Vagina (tissue), 2 donors: ENCODE data around the gene ARL6IP1.
"Not testable (repeated sequence)": the region's sequence is repeated elsewhere in the genome, so short reads cannot be mapped to it uniquely, and the experiment has no call there.

Experiments
- CTCF ChIP-seq, 3 experiments: fragments of 450-650 bp in 2 of 3; fragments of 200-600 bp in 1 of 3; sonication (generic) in 1 of 3; IDR thresholded peaks; one replicate each; pipeline ENCODE4 v1.5.1; 2017 to 2019; ENCODE audit warnings: antibody characterized with exemption in 3 of 3, mild to moderate bottlenecking in 2 of 3, moderate library complexity in 2 of 3
- POLR2A ChIP-seq, 2 donors: fragments of 450-650 bp; IDR thresholded peaks; one replicate each; pipeline ENCODE4 v1.6.1; 2017; ENCODE audit warnings: antibody characterized with exemption in 2 of 2, mild to moderate bottlenecking in 2 of 2, moderate library complexity in 2 of 2

DNA sequence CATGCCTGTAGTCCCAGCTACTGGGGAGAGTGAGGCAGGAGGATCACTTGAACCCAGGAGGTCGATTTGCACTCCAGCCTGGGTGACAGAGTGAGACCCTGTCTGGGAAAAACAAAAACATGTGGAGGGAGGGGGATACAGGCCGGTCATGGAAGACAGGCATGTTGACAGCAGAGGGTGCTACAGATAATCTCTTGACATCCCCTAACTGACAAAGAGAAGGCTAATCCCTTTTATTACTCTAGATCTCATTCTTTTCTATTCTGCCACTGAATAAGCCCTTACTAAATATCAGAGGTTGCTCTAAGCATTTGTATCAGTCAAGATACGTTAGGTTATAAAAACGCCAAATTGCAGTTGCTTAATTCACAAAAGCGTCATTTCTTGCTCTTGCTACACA lies 25.0 kb downstream of the ARL6IP1 start:
- TF ChIP-seq CTCF, POLR2A (IDR thresholded peaks at IDR 0.05): not testable (repeated sequence)
